GM13977 (cell line): ENCODE results near the gene GRIK4.

ENCODE experiments used
- DNase-seq: peaks from one replicate; pipeline ENCODE4 v3.0.0; 2012; ENCODE audit warnings: low spot score
- in situ Hi-C: fragments of 300-500 bp; cut with MboI; formaldehyde crosslinking; loops from one replicate; pipeline ENCODE4 v1.12.0; 2022; ENCODE audit warnings: low sequenced_read_pairs, low pct_unique_long_range_greater_than_20kb, mixed read lengths, inconsistent platforms; ENCODE audit not compliant: unreplicated experiment
- TF ChIP-seq, protein P1 (sequence below): IDR thresholded peaks from 2 replicates; pipeline ENCODE4 v1.5.1; 2012; ENCODE audit warnings: mild to moderate bottlenecking, control low read depth; ENCODE audit not compliant: insufficient read depth; ENCODE audit errors: extremely low read depth, missing control alignments

GRIK4 gene

DNA sequence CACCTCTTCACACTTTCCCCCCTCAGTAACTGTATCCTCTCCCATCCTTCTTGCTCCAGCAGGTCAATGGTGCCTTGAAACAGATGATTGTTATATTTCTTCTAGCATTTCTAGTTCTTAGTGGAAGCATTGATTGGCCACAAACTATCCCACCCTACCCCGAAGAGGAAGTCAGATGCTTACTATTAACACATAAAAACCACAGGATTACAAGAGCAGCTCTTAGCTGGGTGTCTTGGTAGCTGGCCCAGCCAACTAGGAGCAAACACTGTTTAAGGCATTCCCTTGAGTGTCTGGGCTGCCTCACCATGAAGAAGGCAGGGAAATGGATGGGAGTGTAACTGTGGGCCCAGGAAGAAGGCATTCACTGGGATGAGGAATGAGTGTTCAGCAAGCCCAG is 176.6 kb downstream of the GRIK4 start:
- TF ChIP-seq, protein P1, sequence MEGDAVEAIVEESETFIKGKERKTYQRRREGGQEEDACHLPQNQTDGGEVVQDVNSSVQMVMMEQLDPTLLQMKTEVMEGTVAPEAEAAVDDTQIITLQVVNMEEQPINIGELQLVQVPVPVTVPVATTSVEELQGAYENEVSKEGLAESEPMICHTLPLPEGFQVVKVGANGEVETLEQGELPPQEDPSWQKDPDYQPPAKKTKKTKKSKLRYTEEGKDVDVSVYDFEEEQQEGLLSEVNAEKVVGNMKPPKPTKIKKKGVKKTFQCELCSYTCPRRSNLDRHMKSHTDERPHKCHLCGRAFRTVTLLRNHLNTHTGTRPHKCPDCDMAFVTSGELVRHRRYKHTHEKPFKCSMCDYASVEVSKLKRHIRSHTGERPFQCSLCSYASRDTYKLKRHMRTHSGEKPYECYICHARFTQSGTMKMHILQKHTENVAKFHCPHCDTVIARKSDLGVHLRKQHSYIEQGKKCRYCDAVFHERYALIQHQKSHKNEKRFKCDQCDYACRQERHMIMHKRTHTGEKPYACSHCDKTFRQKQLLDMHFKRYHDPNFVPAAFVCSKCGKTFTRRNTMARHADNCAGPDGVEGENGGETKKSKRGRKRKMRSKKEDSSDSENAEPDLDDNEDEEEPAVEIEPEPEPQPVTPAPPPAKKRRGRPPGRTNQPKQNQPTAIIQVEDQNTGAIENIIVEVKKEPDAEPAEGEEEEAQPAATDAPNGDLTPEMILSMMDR, result no peak
- in situ Hi-C loops, result loop anchor here (25.0 kb wide), 1 partner anchor 176 kb away; the partner anchor contains the start of gene GRIK4
- DNase-seq, result no peak

- in situ Hi-C loops, result loop anchor here (25.0 kb wide), 1 partner anchor 177 kb away; the partner anchor contains the start of gene GRIK4
- TF ChIP-seq, protein P1, result no peak
- no peak for DNase-seq
Observed at GRCh38 chr11:120689596-120690275, 178.2 kb downstream of the GRIK4 start.

DNA sequence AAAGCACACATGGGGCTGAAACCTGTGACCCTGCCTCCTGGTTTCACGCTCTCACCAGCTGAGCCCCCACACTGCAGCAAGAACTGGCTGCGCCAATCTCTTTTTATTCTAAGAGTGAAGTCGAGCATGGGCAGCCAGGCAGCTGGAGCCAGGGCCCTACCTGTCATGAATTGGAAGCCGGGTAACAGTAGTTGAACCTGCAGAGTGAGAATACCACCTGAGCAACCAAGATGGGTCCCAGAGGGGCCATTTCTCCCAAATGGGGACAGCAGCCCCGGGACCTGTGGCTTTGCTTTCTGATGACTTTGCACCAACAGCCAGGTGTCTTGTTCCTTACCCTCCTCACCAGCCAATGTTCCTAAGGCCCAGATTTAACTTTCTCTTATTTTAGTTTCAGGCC is 178.9 kb downstream of the GRIK4 start:
- DNase-seq, result no peak
- in situ Hi-C loops, result loop anchor here (25.0 kb wide), 1 partner anchor 178 kb away; the partner anchor contains the start of gene GRIK4
- TF ChIP-seq, protein P1, result no peak

GRCh38 chr11:120694726-120695125 is 183.2 kb downstream of the GRIK4 start:
- in situ Hi-C loops, result loop anchor here (25.0 kb wide), 1 partner anchor 182 kb away; the partner anchor contains the start of gene GRIK4
- TF ChIP-seq, protein P1, result no peak
- no peak for DNase-seq

DNA sequence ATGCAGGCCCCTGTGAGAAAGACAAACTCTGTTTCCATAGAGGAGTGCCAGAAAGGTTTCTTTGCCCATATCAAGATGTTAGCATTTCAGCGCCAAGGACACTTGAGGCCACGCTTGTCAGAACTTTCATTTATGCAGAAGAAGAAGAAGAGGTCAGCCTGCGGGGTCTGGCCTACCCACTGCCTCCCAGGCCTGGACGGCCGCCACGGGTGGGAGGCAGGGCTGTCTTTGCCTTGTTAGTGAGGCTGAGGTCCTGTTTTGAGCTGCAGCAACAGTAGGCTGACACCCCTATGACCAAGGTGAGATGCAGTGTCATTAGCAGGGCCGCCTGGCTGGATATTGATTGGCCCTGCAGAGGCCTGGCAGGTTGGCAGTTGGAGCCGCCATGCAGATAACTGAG is 183.9 kb downstream of the GRIK4 start:
- TF ChIP-seq, protein P1, result no peak
- DNase-seq, result no peak
- in situ Hi-C loops, result loop anchor here (25.0 kb wide), 1 partner anchor 183 kb away; the partner anchor contains the start of gene GRIK4

DNA sequence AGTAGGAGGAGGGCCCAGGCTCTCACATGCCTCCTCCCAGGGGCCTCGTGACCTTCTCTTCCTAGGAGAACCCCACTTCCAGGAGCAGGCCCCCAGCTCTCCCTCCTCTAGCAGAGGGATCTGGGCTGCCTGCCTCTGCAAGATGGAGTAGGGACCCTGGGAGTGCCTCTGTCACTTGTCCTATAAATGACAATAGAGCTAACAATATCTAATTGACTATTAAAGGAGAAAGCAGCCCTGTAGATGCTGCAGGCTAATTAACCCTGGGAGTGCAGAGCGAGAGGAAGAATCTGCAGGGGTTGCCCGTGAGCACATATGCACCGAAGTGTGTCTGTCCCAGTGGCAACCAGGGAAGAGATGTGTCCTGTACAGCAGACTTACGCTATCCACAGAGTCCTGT is 184.4 kb downstream of the GRIK4 start:
- TF ChIP-seq, protein P1, result no peak
- in situ Hi-C loops, result loop anchor here (25.0 kb wide), 1 partner anchor 184 kb away; the partner anchor contains the start of gene GRIK4
- DNase-seq, result no peak
